Upper lobe of left lung (tissue), 6 donors: Measurements from ENCODE around the gene COX6B1. TPM values are rescaled to one million over a fixed set of nuclear protein-coding genes. Genes with fewer than 3 reads are reported as not detected.
"Not testable (repeated sequence)": the region's sequence is repeated elsewhere in the genome, so short reads cannot be mapped to it uniquely, and the experiment has no call there.

Experiments used
- ATAC-seq, 2 donors: fragments of 200-7000 bp; cut with Tn5 transposase; one replicate each; pipeline ENCODE4 v1.9.1; 2022; ENCODE audit warnings: mild to moderate bottlenecking in 2 of 2, moderate library complexity in 2 of 2; ENCODE audit not compliant: low FRiP score in 2 of 2
- DNase-seq, 2 donors: peaks; one replicate each; pipeline ENCODE4 v3.0.0-alpha.2; 2019 to 2020
- H3K27ac ChIP-seq, 4 donors: fragments of 200-600 bp; sonication (generic); one replicate each; pipeline ENCODE4 v1.5.1; 2016 to 2019
- H3K27me3 ChIP-seq, 4 donors: fragments of 200-600 bp; sonication (generic); one replicate each; pipeline ENCODE4 v1.5.1; 2017 to 2019
- H3K36me3 ChIP-seq, 4 donors: fragments of 200-600 bp; sonication (generic); one replicate each; pipeline ENCODE4 v1.5.1; 2016 to 2019
- H3K4me1 ChIP-seq, 4 donors: fragments of 200-600 bp; sonication (generic); one replicate each; pipeline ENCODE4 v1.5.1; 2018 to 2019
- H3K4me3 ChIP-seq, 4 donors: fragments of 200-600 bp; sonication (generic); one replicate each; pipeline ENCODE4 v1.5.1; 2017 to 2019; ENCODE audit warnings: mild to moderate bottlenecking in 2 of 4, moderate library complexity in 1 of 4
- H3K9me3 ChIP-seq, 4 donors: fragments of 200-600 bp; sonication (generic); one replicate each; pipeline ENCODE4 v1.5.1; 2018 to 2019
- EP300 ChIP-seq, 4 donors: sonication (generic); formaldehyde crosslinking; IDR thresholded peaks; one replicate each; pipeline ENCODE4 v1.5.1; 2017; ENCODE audit warnings: antibody characterized with exemption in 4 of 4, control low read depth in 2 of 4
- POLR2A ChIP-seq, 4 donors: fragments of 450-650 bp; IDR thresholded peaks; one replicate each; pipeline ENCODE4 v1.5.1; 2016 to 2017; ENCODE audit warnings: antibody characterized with exemption in 4 of 4, mild to moderate bottlenecking in 2 of 4
- POLR2AphosphoS5 ChIP-seq, 2 donors: sonication (generic); formaldehyde crosslinking; IDR thresholded peaks; one replicate each; pipeline ENCODE4 v1.5.1; 2017; ENCODE audit warnings: antibody characterized with exemption in 2 of 2
- WGBS, 2 donors: methylation state at CpG; one replicate each; pipeline ENCODE4 v1.1.5; 2017 to 2018; 5-methylcytosine and 5-hydroxymethylcytosine counted together
- total RNA-seq, 6 donors: library from RNA; depleted of rRNA in 4 of 6; stranded (reverse); fragments of >200 nt in 4 of 6; gene quantifications; one replicate each; pipeline versions ENCODE4 v1.1.0 to v1.2.1, GENCODE V29; 2016 to 2021
- TF ChIP-seq, protein P1 (sequence below), 6 experiments: fragments of 450-650 bp in 4 of 6; fragments of 200-600 bp in 2 of 6; sonication (generic) in 2 of 6; IDR thresholded peaks; one replicate each; pipeline ENCODE4 v1.5.1; 2016 to 2019; ENCODE audit warnings: antibody characterized with exemption in 6 of 6
- donor health status: DM: no; HTN: no; CAD: no; lungs with moderate emphysema.
- donor health status: DM: no; HTN: yes; CAD: no; lungs with severe emphysema.

The COX6B1 gene, protein sequence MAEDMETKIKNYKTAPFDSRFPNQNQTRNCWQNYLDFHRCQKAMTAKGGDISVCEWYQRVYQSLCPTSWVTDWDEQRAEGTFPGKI
- total RNA-seq: 100 to 1,000 TPM in 5 of 6 donors, 10 to 100 TPM in 1; 90.1 to 290 (median 235) TPM

DNA sequence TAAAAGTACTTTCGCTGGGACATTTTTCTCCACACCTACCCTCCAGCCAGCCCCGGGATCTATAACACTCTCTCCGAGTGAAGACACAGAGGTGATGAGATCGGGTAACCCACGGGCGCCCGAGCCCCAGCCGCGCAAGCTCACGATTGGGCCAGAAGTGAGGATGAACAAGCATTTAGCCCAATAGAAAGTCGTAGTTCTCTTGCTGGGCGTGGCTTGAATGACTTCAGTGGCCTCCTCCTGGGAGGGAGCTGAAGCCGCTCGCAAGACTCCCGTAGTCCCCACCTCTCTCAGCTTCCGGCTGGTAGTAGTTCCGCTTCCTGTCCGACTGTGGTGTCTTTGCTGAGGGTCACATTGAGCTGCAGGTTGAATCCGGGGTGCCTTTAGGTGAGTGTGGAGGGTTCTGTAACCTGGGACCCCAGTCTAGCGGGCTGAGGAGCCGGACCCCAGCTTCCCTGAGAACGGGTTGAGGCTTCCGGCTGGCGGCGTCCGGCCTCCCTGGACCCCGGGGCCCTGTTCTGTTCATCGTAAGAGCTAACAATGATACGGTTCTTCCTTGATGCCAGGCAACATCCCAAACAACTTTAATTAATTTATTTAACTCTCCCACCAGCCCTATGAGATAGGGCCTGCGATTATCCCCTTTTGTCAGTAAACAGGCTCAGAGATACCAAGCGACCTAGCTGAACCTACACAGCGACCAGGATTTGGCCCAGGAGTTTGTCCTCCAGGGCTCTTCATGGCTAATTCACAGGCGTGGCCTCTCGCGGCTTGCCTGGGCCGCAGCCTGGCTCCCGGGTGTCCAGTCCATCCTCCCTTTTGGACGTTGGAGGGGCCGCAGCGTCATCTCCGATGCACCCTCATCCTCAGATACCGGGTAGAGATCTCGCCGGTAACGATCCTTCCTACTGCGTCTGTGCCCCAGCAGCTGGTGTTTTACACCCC, at the start of gene COX6B1:
TSS of gene COX6B1 (plus strand) at position 307 of the 945 bp plus-strand sequence. CDS start 2,921 bp downstream, outside the sequence.
- Histone ChIP-seq H3K36me3 (peaks cover 8 to 24% (median 13%) of the 10 kb centered on the region in 4 donors), H3K27me3 (no peaks in the 10 kb centered on the region), H3K4me3 (peak within 1 kb of the TSS; percentile 68 to 89 (median 78)), H3K27ac (peak within 1 kb of the TSS; percentile 80 to 86 (median 84)), H3K4me1 (peaks cover 30 to 41% (median 34%) of the 10 kb centered on the region in 4 donors), H3K9me3 (no peaks in the 10 kb centered on the region)
- TF ChIP-seq, protein P1, sequence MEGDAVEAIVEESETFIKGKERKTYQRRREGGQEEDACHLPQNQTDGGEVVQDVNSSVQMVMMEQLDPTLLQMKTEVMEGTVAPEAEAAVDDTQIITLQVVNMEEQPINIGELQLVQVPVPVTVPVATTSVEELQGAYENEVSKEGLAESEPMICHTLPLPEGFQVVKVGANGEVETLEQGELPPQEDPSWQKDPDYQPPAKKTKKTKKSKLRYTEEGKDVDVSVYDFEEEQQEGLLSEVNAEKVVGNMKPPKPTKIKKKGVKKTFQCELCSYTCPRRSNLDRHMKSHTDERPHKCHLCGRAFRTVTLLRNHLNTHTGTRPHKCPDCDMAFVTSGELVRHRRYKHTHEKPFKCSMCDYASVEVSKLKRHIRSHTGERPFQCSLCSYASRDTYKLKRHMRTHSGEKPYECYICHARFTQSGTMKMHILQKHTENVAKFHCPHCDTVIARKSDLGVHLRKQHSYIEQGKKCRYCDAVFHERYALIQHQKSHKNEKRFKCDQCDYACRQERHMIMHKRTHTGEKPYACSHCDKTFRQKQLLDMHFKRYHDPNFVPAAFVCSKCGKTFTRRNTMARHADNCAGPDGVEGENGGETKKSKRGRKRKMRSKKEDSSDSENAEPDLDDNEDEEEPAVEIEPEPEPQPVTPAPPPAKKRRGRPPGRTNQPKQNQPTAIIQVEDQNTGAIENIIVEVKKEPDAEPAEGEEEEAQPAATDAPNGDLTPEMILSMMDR (IDR thresholded peaks at IDR 0.05): peak in 2 of 6 experiments; percentile 3 to 6
- TF ChIP-seq POLR2A (IDR thresholded peaks at IDR 0.05) (peak in 3 of 4 donors; percentile 55 to 79 (median 66)), POLR2AphosphoS5 (IDR thresholded peaks at IDR 0.05) (peak; percentile 84 to 87), EP300 (IDR thresholded peaks at IDR 0.05) (no peak)
- DNase-seq (peak; percentile 93 to 97), ATAC-seq (peak; percentile 85 to 90)
- WGBS, 2 donors: 1 to 2% methylated on average over 29 to 39 of the region's 46 CpGs

DNA sequence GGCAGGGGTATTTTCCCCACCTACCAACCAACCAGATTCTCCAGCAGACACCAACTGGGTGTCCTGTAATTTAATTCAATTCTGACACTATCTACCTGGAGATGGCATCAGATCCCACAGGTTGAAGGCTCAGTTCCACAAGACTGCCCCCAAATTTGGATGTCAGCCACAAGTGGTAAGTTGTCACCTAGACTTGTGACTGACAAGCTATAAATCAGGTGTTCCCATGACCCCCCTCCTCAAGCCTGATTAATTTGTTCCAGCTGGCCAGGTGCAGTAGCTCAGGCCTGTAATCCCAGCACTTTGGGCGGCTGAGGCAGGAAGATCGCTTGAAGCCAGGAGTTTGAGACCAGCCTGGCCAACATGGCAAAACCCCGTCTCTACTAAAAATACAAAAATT, 46.2 kb upstream of the COX6B1 start:
- no peak for ATAC-seq
- TF ChIP-seq POLR2AphosphoS5 (IDR thresholded peaks at IDR 0.05) (no peak), EP300 (IDR thresholded peaks at IDR 0.05) (no peak), POLR2A (IDR thresholded peaks at IDR 0.05) (no peak)
- TF ChIP-seq, protein P1 (IDR thresholded peaks at IDR 0.05): no peak
- H3K4me3 ChIP-seq: no peak overlapping the region
- no peaks in the 10 kb centered on the region for H3K4me1 ChIP-seq
- H3K27me3 ChIP-seq: no peaks in the 10 kb centered on the region
- H3K36me3 ChIP-seq: no peaks in the 10 kb centered on the region
- no peak for DNase-seq
- 89 to 100% methylated on average over 3 of the region's 3 CpGs for WGBS, 2 donors
- peaks cover 0 to 1% (median 0%) of the 10 kb centered on the region in 4 donors for H3K9me3 ChIP-seq
- H3K27ac ChIP-seq: no peak overlapping the region

DNA sequence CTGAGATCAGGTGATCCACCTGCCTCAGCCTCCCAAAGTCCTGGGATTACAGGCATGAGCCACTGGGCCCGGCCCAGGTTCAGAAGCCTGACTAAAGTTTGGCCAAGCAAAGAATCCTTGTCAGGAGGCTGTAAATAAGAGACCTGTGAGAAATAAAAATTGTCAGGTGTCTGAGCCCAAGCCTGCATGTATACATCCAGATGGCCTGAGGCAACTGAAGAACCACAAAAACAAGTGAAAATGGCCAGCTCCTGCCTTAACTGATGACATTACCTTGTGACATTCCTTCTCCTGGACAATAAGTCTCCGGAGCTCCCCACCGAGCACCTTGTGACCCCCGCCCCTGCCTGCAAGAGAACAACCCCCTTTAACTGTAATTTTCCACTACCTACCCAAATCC, 43.7 kb upstream of the COX6B1 start:
- H3K4me3 ChIP-seq, H3K27me3 ChIP-seq, ATAC-seq, H3K27ac ChIP-seq, DNase-seq, H3K36me3 ChIP-seq, H3K4me1 ChIP-seq, H3K9me3 ChIP-seq: not testable (repeated sequence)
- 85 to 90% methylated on average over 4 of the region's 4 CpGs for WGBS, 2 donors

DNA sequence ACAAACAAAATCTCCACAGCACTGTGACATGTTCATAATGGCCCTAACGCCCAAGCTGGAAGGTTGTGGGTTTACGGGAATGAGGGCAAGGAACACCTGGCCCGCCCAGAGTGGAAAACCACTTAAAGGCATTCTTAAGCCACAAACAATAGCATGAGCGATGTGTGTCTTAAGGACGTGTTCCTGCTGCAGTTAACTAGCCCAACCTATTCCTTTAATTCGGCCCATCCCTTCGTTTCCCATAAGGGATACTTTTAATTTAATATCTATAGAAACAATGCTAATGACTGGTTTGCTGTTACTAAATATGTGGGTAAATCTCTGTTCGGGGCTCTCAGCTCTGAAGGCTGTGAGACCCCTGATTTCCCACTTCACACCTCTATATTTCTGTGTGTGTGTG, 41.0 kb upstream of the COX6B1 start:
- H3K27me3 ChIP-seq, H3K9me3 ChIP-seq, H3K4me3 ChIP-seq, H3K36me3 ChIP-seq, DNase-seq, H3K4me1 ChIP-seq, ATAC-seq, H3K27ac ChIP-seq: not testable (repeated sequence)
- WGBS, 2 donors: 90% methylated on average over 8 of the region's 8 CpGs

DNA sequence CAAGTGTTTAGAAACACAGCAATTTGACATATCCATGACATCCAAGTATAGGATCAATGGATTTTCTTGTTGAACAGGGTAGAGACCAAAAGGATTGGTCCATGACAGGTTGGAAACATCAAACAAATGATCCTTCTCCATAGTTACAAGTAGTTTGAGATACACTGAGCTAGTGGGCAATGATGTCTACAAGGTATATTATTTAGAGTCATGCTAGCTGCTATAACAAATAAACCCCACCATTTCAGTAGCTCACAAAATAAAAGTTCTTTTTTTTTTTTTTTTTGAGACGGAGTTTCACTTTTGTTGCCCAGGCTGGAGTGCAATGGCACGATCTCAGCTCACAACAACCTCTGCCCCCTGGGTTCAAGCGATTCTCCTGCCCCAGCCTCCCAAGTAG, 40.5 kb upstream of the COX6B1 start:
- no peaks in the 10 kb centered on the region for H3K27me3 ChIP-seq
- peaks cover 0 to 7% (median 3%) of the 10 kb centered on the region in 4 donors for H3K9me3 ChIP-seq
- 74 to 79% methylated on average over 3 of the region's 3 CpGs for WGBS, 2 donors
- peaks cover 0 to 8% (median 6%) of the 10 kb centered on the region in 4 donors for H3K4me1 ChIP-seq
- ATAC-seq: no peak
- TF ChIP-seq POLR2A (IDR thresholded peaks at IDR 0.05) (no peak), POLR2AphosphoS5 (IDR thresholded peaks at IDR 0.05) (no peak), EP300 (IDR thresholded peaks at IDR 0.05) (no peak)
- TF ChIP-seq, protein P1 (IDR thresholded peaks at IDR 0.05): no peak
- H3K27ac ChIP-seq: no peak overlapping the region
- no peaks in the 10 kb centered on the region for H3K36me3 ChIP-seq
- DNase-seq: no peak
- H3K4me3 ChIP-seq: no peak overlapping the region
